Measurements from ENCODE around the gene F5.
"Not testable (repeated sequence)": the region's sequence is repeated elsewhere in the genome, so short reads cannot be mapped to it uniquely, and the experiment has no call there.

The F5 gene

DNA sequence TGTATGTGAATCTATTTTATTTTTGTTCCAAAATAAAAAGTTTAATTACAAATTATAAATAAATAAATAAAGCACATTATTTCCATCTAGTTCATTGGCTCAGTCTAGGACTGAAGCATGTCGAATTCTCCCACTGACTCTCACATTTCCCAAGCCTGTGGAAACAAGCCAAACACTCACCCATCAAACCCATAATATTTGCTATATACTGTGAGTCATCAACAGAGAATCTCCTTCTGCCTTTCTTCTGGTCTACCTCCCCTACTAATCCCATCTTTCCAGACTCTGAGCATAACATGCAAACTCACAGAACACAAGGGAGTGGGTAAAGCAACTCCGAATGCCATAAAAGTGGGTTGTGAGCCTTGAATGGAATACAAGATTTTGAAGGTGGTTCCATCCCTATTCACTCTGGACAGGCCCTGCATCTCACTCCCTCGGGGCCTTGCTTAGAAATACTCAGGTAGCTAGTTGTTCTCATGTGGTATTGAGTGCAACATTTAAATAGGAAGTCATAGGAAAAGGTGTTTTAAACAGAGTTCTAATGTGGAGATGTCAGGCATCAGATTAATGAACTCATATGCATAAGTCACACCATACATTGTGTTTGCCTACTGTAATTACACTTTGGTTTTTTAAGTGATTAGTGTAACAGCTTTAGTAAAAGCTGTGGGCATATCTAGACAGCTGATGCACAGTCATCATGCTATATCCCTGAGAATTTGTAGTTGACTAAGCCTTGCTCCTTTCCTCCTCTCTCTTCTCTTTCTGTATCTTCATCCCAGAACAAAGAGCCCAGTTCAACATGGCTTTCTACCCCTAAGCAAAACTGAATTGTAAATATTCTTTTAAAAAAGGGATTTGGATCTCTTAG, 47.0 kb downstream of the F5 start:
- no peak for DNase-seq

DNA sequence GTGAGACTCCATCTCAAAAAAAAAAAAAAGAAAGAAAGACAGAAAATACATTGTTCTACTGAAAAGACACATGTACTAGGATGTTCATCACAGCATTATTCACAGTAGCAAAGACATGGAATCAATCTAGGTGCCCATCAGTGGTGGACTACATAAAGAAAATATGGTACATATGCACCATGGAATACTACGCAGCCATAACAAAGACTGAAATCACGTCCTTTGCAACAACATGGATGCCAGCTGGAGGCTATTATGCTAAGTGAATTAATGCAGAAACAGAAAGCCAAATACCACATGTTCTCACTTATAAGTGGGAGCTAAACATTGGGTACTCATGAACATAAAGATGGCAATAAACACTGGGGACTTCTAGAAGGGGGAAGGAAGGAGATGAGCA, 51.6 kb downstream of the F5 start:
- no peak for DNase-seq

DNA sequence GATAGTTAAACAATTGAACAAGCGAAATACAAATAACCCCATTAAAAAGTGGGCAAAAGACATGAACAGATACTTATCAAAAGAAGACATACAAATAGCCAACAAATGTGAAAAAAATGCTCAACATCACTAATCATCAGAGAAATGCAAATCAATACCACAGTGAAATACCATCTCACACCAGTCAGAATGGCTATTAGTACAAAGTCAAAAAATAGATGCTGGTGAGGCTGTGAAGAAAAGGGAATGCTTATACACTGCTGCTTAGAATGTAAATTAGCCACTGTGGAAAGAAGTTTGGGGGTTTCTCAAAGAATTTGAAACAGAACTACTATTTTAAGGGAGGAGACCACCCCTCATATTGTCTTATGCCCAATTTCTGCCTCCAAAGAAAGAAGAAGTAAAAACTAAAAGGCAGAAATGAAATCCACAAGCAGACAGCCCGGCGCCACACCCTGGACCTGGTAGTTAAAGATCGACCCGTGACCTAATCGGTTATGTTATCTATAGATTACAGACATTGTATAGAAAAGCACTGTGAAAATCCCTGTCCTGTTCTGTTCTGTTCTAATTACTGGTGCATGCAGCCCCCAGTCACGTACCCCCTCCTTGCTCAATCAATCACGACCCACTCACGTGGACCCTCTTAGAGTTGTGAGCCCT, 52.6 kb downstream of the F5 start:
- DNase-seq, result not testable (repeated sequence)

DNA sequence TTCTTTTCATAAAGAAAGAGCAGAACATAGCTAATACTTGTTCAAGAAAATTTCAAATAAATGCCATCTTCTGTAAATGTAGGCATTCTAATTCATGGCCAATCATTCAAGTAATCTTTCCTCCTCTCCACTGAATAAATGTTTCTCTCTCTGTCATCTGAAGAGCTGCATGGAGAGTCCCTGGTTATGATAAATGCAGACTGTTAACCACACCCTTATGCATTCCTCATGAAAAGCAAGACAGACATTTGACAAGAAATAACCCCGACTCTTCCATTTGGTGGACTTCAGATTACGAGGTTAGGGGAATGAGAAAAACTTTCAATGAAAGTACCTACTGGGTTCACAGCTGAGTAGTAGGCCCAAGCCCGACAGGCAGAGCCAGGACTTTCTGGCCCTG, 55.8 kb downstream of the F5 start:
- no peak for DNase-seq

DNA sequence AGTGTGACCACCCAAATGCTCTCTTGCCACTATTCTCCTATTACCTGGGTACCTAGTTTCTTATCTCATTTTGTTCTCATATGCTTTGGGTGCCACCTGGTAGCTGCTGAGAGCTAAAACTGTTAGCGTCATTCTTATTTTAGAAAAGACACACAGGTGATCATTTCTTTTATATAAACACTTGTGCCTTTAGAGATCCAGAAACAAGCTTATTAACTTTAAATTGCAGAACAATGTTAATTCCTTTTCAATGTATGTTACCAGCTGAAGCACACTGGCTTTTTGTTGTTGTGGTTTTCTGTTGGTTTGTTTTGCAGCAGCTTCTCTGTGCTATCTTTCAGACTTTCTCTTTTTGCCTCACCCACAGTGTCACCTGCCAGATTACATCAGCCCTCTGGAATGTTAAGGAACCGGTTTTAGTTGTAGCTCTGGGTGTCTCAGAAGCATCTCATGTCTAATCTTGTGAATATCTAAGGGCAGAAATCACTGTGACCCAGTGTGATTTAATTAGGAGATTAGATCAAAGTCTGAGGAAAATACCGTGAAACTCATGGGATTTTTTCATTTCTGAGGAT, 57.1 kb downstream of the F5 start:
- DNase-seq, result no peak

DNA sequence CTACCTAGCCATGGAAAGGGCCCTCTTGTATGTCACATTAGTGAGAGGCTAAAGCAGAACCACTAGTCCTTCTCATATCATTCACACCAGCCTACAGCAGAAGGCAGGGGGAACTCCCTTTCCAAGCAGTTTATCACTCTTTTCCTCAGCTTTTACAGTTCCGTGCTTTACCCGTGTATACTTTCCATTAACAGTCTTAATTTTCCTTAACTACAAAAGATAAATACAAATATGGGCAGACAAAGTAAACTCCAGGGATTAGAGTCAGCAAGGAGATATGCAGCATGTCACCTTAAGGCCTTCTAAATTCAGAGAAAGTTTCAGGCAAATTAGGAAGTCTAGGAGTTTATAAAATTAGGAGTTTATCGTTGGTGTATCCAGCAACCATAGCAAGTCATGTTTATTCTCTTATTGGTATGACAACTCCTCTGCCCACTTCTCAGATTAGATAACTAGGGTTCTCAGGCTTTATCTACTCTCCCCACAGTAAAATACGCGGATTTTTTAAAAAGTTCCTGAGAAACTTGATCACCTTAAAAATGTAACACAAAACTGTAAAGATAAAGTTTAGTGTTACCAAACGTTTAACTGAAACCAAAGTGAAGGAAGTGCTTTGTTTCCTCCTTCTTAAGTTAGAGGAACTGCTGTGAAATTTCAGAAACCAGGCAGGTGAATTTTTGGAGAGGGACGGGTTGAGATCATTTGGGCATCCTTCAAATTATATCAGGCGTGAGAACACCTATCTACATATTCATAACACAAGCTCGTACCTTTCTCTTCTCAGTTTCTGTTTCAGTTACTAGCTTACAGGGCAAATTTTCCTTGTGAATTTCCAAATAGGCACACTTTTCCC, 57.8 kb downstream of the F5 start:
- DNase-seq, result no peak

DNA sequence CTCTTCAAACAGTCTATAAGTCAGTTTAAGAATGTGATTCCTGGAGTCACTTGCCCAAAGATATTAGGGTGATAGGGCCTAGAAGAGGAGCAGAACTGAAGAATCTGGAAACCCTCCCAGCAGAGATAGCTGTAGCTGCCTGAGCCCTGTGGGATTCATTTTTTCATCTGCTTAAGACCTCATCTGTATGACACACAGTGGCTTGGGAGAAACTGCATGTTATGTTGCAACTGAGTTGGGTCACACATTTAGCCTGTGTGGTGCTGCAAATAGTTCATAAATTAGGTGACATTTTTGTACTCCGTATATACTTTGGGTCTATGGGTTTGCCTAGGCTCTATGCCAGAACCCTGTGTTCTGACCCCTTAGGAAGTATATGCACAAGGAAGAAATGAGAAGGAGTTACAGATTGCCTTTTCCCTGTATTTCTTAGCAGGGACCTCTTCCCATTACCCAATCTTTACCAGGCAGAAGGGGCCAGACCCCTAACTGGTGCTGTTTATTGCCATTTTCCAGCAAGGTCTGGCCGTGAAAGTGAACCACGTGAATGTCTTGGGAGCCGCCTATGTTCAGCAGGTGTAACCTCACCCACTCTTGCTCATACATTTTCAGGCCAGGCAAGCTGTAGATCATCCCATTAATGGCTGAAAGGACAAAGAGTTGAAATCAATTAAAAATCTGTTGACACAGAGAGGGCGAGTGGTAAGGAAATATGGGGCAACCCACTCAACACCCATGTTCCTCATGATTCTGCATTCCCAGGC, 58.6 kb downstream of the F5 start:
- no peak for DNase-seq

DNA sequence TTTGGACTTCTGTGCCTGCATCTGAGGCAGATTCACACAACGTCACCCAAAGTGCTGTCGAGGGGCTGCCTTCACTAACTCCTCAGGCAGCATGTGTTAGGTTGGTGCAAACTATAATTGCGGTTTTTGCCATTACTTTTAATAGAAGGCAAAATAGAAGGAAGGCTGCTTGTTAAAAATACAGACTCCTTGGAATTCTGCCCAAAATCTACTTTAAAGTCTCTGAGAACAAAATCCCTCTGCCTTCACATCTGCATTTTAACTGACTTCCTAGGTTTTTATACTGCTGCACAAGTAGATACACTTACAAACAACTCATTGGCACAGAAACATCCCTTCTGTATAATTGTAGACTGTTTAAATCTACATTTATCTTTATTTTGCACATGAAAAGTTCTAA, 59.3 kb downstream of the F5 start:
- no peak for DNase-seq

DNA sequence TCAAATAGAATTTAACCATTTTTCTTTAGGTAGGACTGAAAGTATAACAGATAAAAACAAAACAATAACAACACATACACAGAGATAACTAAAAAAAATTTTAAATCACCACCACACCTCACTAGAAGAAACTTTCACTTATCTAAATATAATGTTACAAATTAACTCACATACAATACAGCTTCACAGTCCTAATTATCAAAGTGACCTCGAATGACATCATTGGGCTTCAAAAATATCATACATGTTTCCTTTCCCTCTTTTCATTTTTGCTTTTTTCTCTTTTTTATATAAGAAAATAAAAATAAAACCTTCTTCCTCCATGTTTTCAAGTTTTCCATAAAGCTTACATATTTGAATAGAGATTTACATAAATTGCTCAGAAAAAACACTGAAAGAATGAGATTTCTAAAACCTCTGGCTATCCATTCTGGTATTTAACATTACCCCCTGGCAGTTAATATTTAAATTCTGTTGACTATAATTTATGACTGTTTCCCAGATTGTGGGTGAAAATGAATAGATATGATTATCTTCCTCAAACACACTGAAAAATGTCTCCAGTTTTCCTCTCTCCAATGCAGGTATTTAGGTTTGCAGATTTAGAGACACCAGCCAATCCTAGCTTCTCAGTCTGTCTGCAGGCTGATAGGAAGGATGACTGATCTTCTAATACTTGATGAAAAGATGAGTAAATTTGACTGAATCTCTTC, 60.0 kb downstream of the F5 start:
- no peak for DNase-seq

DNA sequence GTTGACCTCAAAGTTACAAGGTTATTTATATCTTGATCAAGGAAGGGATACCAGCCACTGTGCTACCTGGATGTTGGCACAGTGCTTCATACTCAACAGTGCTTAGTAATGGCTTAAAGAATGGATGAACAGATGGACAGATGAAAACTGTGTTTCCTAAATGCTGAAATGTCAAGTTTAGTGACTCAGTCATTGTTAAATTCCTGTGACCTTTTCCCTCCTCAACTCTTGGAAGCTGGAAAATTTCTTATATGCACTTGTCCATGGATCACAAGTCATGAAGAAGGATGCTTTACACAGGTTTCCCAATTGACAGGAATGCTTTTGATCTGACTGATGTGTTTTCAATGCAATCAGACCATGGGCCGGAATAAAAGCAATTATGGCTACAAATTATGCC, 60.9 kb downstream of the F5 start:
- no peak for DNase-seq

DNA sequence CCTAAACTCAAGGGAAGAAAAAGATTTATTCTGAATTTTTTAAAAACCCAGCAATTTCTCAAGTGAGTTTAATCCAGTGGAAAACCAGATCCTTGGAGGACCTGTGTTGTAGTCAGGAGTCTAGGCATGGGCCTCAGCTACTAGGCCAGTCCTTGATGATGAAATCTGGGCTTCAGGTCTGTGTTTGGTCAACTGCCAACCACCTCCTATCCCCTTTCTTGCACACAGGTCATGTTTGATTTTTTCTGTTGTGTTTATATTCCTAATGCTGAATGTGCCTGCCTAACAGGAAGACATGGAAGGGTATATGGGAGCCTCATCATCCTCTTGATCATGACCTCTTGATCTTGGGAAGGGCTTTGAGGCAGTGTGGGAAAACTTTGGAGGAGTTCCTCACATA, 62.4 kb downstream of the F5 start:
- DNase-seq, result no peak

DNA sequence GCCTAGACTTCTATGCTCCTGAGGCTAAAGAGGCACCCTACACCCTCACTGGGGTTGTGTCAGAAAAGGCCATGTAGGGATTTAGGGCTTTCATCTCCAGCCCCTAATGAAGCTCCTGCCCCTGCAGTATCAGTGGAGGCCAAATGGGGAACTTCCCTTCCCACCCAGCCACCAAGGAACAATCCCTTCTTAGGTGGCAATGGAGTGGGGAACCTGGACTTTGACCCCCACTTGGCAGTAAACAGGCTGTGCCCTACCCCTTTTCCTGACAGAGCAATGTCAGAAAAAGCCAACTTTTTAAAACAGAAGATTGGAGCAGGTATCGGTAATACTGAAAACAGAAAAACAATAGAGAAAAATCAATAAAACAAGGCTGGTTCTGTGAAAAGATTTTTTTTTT, 65.1 kb downstream of the F5 start:
- no peak for DNase-seq

DNA sequence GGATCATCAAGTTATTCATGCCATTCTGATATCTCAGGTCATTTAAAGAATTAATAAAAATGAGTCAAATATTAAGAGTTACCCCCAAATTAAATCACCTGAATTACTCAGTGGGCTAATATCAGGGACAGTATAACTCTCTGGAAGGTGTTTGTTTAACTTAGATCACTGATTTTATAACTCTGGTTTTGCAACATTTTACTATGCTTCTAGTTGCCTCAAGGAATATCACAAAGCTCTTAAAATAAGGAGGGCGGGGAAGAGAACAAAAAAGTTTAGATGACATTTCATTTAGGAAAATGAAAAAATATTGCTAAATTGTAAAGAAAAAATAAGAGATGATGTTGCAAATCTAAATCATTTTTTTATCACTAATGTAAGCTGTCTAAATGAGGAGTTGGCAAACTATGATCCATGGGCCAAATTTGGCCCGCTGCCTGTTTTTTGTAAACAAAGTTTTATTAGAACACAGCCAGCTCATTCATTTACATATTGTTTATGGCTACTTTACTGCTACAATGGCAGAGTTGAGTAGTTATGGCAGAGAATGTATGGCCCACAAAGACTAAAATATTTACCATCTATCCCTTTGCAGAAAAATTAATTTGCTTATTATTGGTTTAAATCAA, 68.6 kb downstream of the F5 start:
- DNase-seq, result no peak

DNA sequence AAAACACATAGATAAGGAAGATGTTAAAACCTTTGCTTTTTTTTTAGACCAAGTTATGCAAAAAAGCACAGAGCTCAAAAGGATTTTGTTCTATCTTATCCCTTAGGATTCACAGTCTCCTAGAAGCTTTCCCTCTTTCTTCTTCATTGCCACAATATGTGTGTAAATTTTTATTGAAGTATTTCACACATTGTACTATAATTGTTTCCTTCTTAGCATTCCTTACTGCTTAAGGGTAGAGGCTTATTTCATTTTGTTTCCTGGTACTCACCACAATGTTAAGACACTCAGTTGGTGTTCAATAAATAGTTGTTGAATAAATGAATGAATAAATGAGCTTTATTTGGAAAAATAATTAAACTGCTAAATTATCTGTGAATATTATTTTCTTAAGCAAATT, 70.6 kb downstream of the F5 start:
- DNase-seq, result no peak

DNA sequence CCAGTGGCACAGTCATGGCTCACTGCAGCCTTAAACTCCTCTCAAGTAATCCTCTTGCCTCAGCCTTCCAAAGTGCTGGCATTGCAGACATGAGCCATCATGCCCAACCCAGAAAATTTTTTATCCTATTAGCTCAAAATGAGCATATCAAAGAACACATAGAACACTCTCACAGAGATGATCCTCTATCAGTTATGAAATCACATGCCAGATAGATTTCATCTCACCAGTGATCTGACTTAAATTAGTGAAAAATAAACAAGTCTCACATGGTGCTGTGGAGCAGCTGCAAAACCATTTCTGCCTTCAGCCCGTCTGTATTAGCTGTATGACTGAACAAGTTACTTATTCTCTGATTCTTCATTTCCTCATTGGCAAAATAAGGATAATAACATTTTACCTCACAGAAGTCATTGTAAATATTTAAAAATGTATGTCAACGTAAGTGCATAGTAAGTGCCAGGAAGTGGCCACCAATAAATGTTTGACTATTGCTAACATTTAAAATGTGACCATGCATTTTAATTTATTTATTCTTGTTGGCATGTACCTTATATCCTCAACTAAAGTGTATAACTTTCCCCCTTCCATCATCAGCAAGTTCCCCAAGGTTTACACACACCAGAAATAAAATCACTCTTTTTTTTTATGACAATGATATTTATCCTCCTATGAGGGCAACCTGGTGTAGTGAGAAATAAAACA, 71.6 kb downstream of the F5 start:
- no peak for DNase-seq

DNA sequence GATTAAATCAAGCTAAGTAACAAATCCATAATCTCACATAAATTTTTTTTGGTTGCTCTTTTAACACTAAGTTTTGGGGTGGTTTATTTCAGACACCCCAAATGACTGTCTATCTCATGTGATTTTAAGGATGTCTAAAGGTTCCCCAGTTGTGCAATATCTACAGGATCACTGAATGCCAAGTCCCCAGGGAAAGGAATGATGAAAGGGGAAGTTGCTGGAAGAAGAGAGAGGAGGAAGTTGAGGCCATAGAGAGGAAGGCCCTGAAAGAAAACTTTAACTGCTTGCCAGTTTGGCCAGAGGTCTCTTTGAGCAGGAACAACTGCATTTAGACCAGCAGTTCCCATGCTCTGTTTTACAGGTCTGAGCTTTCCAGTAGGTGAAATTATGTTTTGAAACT, 73.1 kb downstream of the F5 start:
- no peak for DNase-seq

DNA sequence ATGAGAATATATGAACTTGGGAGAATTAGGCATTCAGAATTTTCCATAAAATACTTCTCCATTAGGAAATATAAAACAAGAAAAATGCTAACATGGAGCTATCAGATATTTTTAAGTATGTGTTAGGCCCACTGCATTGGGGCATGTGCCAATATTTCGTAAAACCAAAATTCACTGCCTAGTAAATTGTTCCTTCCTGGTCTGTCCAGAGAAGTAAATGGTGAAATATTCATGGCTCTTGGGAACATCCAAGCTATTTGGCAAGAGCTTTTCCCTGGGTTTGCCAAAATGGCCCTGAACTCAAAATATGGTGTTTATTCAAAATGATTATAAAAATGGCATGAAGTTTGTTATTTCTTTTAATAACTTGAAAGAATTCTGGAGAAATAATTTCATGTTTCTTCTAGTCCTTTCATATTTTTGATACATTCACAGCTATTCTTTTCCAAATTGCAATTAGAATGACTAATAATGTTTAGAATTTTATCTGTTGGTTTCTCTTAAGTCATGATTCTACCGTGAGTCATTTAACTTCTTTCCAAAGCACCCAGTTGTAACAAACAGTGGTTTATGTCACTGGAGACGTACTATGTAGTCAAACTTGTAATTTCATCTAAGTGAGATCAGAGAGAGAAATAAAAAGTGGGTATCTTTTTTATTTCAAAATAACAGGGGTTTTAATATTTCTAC, 74.8 kb downstream of the F5 start:
- no peak for DNase-seq

DNA sequence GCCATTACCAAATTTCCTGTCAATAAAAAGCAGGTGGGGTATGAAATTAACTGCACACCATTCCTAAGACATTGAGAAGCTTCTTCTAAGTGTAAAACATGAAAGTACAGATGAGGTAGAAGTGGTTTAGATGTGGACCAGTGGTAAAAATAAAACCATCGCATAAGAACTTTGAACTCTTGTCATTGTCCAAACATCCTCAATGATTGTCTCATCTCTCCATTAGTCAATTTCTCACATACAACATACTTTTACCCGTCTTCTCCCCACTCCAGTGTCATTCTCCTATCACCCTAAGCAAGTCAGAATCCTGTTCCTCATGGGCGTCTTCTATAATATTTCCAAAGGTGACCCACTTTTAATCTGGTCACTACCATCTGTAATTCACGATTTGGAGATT, 76.2 kb downstream of the F5 start:
- no peak for DNase-seq

DNA sequence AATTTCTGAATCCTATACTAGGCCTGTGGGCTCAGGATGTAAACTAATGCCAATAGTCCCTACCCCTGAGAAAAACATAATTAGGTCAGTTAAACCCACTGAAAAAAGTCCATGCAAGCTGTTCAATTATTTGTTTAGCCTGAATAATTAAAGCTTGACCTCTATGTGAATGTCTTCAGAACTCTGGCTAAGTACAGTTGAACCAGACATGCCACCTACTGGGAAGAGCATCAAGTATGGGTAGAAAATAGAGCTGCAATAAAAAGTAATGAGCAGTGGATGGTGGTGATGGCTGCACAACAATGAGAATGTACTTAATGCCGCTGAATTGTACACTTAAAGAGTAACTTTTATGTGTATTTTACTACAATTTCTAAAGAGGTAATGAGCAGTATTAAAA, 76.9 kb downstream of the F5 start:
- DNase-seq, result no peak
